SH-SY5Y (cell line): ENCODE data around the gene ARID4B.

Experiments used
- GATA2 ChIP-seq: IDR thresholded peaks from 2 replicates; pipeline ENCODE4 v1.6.1; 2011; ENCODE audit warnings: mild to moderate bottlenecking, low read depth, low read length
- GATA3 ChIP-seq: IDR thresholded peaks from 2 replicates; pipeline ENCODE4 v1.6.1; 2011; ENCODE audit warnings: low read depth, mild to moderate bottlenecking, low read length, moderate library complexity

- TF ChIP-seq GATA2, result no peak
- TF ChIP-seq GATA3, result no peak
Observed at GRCh38 chr1:235157150-235157549, 170.8 kb downstream of the ARID4B start.
